ENCODE data around the gene CYP26B1.

CYP26B1 gene

DNA sequence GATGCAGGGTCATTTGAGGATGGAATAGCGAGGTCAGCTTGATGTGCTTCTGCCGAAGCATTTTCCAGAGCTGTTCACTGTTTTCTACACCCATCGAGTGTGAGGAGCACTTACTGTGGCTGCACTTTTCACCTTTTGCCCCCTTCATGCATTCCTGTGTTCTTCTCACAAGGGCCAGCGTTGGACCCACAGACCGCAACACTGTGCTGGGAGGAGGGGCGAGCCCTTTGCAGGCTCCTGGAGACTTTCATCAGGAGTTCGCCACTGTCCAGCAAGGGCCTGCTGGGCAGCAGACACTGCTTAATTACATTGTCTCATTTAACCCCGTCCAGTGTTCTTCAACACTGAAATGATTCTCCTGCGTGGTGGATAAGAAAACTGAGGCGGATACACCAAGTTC lies 29.9 kb downstream of the CYP26B1 start:
- H3K79me2 ChIP-seq (ENCODE audit: low read length), result no peaks in the 10 kb centered on the region
- no peaks in the 10 kb centered on the region for H3F3A ChIP-seq (ENCODE audit: insufficient read depth, low read length)
- TF ChIP-seq, protein P1, sequence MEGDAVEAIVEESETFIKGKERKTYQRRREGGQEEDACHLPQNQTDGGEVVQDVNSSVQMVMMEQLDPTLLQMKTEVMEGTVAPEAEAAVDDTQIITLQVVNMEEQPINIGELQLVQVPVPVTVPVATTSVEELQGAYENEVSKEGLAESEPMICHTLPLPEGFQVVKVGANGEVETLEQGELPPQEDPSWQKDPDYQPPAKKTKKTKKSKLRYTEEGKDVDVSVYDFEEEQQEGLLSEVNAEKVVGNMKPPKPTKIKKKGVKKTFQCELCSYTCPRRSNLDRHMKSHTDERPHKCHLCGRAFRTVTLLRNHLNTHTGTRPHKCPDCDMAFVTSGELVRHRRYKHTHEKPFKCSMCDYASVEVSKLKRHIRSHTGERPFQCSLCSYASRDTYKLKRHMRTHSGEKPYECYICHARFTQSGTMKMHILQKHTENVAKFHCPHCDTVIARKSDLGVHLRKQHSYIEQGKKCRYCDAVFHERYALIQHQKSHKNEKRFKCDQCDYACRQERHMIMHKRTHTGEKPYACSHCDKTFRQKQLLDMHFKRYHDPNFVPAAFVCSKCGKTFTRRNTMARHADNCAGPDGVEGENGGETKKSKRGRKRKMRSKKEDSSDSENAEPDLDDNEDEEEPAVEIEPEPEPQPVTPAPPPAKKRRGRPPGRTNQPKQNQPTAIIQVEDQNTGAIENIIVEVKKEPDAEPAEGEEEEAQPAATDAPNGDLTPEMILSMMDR (IDR thresholded peaks at IDR 0.05; ENCODE audit: low read length), result no peak
- TF ChIP-seq EZH2phosphoT487 (IDR thresholded peaks at IDR 0.05; ENCODE audit: low read length), result no peak
- TF ChIP-seq EZH2 (optimal IDR thresholded peaks at IDR 0.05; ENCODE audit: low read depth, low read length), result no peak
- H2AFZ ChIP-seq (ENCODE audit: low read length), result no peak overlapping the region
- H3K4me1 ChIP-seq (ENCODE audit: low read length), result no peaks in the 10 kb centered on the region
- H3K4me3 ChIP-seq (ENCODE audit: low read length), result no peak overlapping the region
- H3K9me3 ChIP-seq (replicated peaks; ENCODE audit: insufficient read depth, low read length), result no peaks in the 10 kb centered on the region
- H4K20me1 ChIP-seq (ENCODE audit: insufficient read depth, low read length), result no peaks in the 10 kb centered on the region
- no peak overlapping the region for H3K27ac ChIP-seq (ENCODE audit: low read length)
- H3K9ac ChIP-seq (ENCODE audit: low read length), result no peak overlapping the region
- no peaks in the 10 kb centered on the region for H3K9me2 ChIP-seq (replicated peaks; ENCODE audit: insufficient read depth, low read length)
- H3K4me2 ChIP-seq (ENCODE audit: low read depth, low read length), result no peak overlapping the region
- H3K36me3 ChIP-seq (replicated peaks; ENCODE audit: insufficient read depth, low read length), result no peaks in the 10 kb centered on the region
- no peak for DNase-seq
- no peaks in the 10 kb centered on the region for H3K27me3 ChIP-seq (replicated peaks; ENCODE audit: insufficient read depth, low read length)

DNA sequence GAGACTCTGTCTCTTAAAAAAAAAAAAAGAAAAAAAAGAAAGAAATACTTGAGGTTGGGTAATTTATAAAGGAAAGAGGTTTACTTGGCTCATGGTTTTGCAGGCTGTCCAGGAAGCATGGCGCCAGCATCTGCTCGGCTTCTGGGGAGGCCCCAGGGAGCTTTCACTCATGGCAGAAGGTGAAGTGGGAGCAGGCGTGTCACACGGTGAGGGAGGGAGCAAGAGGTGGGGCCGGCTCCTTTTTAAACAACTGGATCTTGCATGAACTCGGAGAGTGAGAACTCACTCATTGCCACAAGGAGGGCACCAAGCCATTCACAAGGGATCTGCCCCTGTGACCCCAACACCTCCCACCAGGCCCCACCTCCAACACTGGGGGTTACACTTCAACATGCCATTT lies 30.6 kb downstream of the CYP26B1 start:
- no peak overlapping the region for H3K4me2 ChIP-seq (ENCODE audit: low read depth, low read length)
- no peak overlapping the region for H3K9ac ChIP-seq (ENCODE audit: low read length)
- no peak for DNase-seq
- no peak overlapping the region for H2AFZ ChIP-seq (ENCODE audit: low read length)
- no peaks in the 10 kb centered on the region for H3F3A ChIP-seq (ENCODE audit: insufficient read depth, low read length)
- TF ChIP-seq EZH2phosphoT487 (IDR thresholded peaks at IDR 0.05; ENCODE audit: low read length) (no peak), EZH2 (optimal IDR thresholded peaks at IDR 0.05; ENCODE audit: low read depth, low read length) (no peak)
- TF ChIP-seq, protein P1 (IDR thresholded peaks at IDR 0.05; ENCODE audit: low read length), result no peak
- no peaks in the 10 kb centered on the region for H3K36me3 ChIP-seq (replicated peaks; ENCODE audit: insufficient read depth, low read length)
- no peak overlapping the region for H3K4me3 ChIP-seq (ENCODE audit: low read length)
- no peaks in the 10 kb centered on the region for H3K9me3 ChIP-seq (replicated peaks; ENCODE audit: insufficient read depth, low read length)
- H3K27me3 ChIP-seq (replicated peaks; ENCODE audit: insufficient read depth, low read length), result no peaks in the 10 kb centered on the region
- H3K9me2 ChIP-seq (replicated peaks; ENCODE audit: insufficient read depth, low read length), result no peaks in the 10 kb centered on the region
- no peaks in the 10 kb centered on the region for H3K79me2 ChIP-seq (ENCODE audit: low read length)
- no peaks in the 10 kb centered on the region for H3K4me1 ChIP-seq (ENCODE audit: low read length)
- H3K27ac ChIP-seq (ENCODE audit: low read length), result no peak overlapping the region
- H4K20me1 ChIP-seq (ENCODE audit: insufficient read depth, low read length), result no peaks in the 10 kb centered on the region

DNA sequence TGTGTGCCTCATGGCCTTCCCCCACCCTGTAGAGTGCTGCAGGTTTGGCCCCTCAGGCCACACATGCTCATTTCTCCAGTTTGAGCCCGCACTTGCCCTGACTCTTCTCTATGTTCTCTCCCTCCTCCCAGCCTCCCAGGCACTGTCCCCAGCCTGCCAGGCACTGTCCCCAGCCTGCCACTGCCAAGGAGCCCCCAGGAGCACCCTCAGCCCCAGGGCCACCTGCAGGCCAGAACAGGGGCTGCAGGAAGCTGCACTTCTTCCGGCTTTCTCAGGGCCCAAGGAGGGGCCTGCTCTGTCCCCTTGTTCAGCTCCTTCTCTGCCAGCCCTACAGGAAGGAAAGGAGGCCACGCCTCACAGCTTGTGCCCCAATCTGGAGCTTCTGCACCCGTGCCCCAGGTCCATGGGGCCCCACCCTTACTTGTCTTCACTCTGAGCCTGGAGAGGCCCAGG lies 31.6 kb downstream of the CYP26B1 start:
- Histone ChIP-seq H3K27ac (ENCODE audit: low read length) (no peak overlapping the region), H2AFZ (ENCODE audit: low read length) (no peak overlapping the region), H3F3A (ENCODE audit: insufficient read depth, low read length) (no peaks in the 10 kb centered on the region), H3K4me2 (ENCODE audit: low read depth, low read length) (no peak overlapping the region), H4K20me1 (ENCODE audit: insufficient read depth, low read length) (no peaks in the 10 kb centered on the region), H3K9me3 (replicated peaks; ENCODE audit: insufficient read depth, low read length) (no peaks in the 10 kb centered on the region), H3K27me3 (replicated peaks; ENCODE audit: insufficient read depth, low read length) (no peaks in the 10 kb centered on the region), H3K79me2 (ENCODE audit: low read length) (no peaks in the 10 kb centered on the region), H3K9ac (ENCODE audit: low read length) (no peak overlapping the region), H3K9me2 (replicated peaks; ENCODE audit: insufficient read depth, low read length) (no peaks in the 10 kb centered on the region), H3K4me3 (ENCODE audit: low read length) (no peak overlapping the region), H3K4me1 (ENCODE audit: low read length) (no peaks in the 10 kb centered on the region), H3K36me3 (replicated peaks; ENCODE audit: insufficient read depth, low read length) (no peaks in the 10 kb centered on the region)
- TF ChIP-seq EZH2phosphoT487 (IDR thresholded peaks at IDR 0.05; ENCODE audit: low read length), result no peak
- TF ChIP-seq, protein P1 (IDR thresholded peaks at IDR 0.05; ENCODE audit: low read length), result no peak
- TF ChIP-seq EZH2 (optimal IDR thresholded peaks at IDR 0.05; ENCODE audit: low read depth, low read length), result no peak
- no peak for DNase-seq

All from MM.1S (cell line).